A673 (cell line): ENCODE measurements around the gene ARMH3.

Experiments
- EZH2 ChIP-seq: fragments of 200-600 bp; sonication (generic); IDR thresholded peaks from 2 replicates; pipeline ENCODE4 v1.6.1; 2017; ENCODE audit warnings: borderline replicate concordance, low read depth, mild to moderate bottlenecking, mixed read lengths, antibody characterized with exemption, low read length; ENCODE audit not compliant: poor library complexity, severe bottlenecking
- TF ChIP-seq, protein P1 (sequence below): fragments of 300-800, 200-600 bp; sonication (generic); conservative IDR thresholded peaks from 2 replicates; pipeline ENCODE4 v1.5.1; 2017; ENCODE audit warnings: low read depth, mild to moderate bottlenecking, antibody characterized with exemption, low read length, moderate library complexity, mixed read lengths

DNA sequence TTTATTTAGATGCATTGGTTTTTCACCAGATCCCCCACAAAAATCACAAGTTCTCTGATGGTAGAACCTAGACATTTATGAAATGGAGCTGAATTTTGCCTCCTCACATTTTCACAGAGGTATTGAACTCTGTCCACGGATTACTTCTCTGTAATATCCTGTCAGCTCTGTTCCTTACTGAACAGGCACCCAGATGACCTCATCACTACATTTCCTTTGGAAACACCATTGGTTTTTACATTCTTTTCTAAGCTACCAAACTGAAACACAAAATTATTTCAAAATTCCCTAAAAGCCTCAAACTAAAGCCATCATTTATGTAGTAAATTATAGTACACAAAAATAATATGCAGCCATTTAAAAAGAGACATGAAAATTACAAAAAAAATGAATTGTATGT, 114.1 kb downstream of the ARMH3 start:
- TF ChIP-seq, protein P1, sequence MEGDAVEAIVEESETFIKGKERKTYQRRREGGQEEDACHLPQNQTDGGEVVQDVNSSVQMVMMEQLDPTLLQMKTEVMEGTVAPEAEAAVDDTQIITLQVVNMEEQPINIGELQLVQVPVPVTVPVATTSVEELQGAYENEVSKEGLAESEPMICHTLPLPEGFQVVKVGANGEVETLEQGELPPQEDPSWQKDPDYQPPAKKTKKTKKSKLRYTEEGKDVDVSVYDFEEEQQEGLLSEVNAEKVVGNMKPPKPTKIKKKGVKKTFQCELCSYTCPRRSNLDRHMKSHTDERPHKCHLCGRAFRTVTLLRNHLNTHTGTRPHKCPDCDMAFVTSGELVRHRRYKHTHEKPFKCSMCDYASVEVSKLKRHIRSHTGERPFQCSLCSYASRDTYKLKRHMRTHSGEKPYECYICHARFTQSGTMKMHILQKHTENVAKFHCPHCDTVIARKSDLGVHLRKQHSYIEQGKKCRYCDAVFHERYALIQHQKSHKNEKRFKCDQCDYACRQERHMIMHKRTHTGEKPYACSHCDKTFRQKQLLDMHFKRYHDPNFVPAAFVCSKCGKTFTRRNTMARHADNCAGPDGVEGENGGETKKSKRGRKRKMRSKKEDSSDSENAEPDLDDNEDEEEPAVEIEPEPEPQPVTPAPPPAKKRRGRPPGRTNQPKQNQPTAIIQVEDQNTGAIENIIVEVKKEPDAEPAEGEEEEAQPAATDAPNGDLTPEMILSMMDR = no peak
- TF ChIP-seq EZH2 = no peak
